Mesothelial cell of epicardium (in vitro differentiated cells): Measurements from ENCODE around the gene REEP1. TPM values are rescaled to one million over a fixed set of nuclear protein-coding genes. Genes with fewer than 3 reads are reported as not detected.

Experiments used
- DNase-seq, 2 experiments: peaks; one replicate each; pipeline ENCODE4 v3.0.0; 2021; ENCODE audit warnings: low spot score in 2 of 2; ENCODE audit not compliant: unreplicated experiment in 2 of 2
- H3K27ac Mint-ChIP-seq: 2 replicates; pipeline ENCODE4 v1.8.0; 2021; ENCODE audit warnings: mixed read lengths
- H3K27me3 Mint-ChIP-seq: 2 replicates; pipeline ENCODE4 v1.8.0; 2021; ENCODE audit warnings: low read depth, mixed read lengths
- H3K36me3 Mint-ChIP-seq: 2 replicates; pipeline ENCODE4 v1.8.0; 2021; ENCODE audit warnings: mixed read lengths
- H3K4me1 Mint-ChIP-seq: 2 replicates; pipeline ENCODE4 v1.8.0; 2021; ENCODE audit warnings: mixed read lengths
- H3K4me3 Mint-ChIP-seq: 2 replicates; pipeline ENCODE4 v1.8.0; 2021; ENCODE audit warnings: mild to moderate bottlenecking, moderate library complexity, mixed read lengths
- H3K9me3 Mint-ChIP-seq: 2 replicates; pipeline ENCODE4 v1.8.0; 2021; ENCODE audit warnings: mixed read lengths
- total RNA-seq: library from RNA; stranded (reverse); gene quantifications from 3 replicates; pipeline ENCODE4 v1.2.1, GENCODE V29; 2021
- TF ChIP-seq, protein P1 (sequence below): fragments of 200-600 bp; sonication (generic); IDR thresholded peaks from one replicate; pipeline ENCODE4 v1.5.0; 2021; ENCODE audit warnings: antibody characterized with exemption; ENCODE audit not compliant: unreplicated experiment

The REEP1 gene
- total RNA-seq, 1 donor from 2014 or later = 1.9 TPM

DNA sequence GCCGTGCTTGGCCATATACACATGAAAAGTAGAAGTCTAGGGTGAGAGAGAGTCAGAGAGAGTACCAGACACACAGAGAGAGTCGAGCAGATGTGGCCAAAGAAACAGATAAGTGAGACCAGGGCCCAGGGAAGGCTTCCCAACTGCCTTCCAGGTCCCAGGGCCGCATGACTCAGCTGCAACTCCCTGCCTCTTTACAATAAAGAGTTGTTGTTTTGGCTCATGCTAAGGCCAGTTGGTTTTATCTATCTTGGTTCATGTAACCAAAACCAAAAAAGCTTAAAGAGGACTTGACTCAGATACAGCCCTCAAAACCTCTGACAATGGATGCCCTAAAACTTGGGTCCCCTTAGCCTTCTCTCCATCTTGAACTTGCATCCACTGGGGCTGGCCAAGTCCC, 36.9 kb downstream of the REEP1 start:
- Mint-ChIP-seq H3K9me3 (no peaks in the 10 kb centered on the region), H3K27ac (no peak overlapping the region), H3K4me1 (peaks cover 26% of the 10 kb centered on the region), H3K4me3 (no peak overlapping the region), H3K36me3 (no peaks in the 10 kb centered on the region), H3K27me3 (peaks cover 50% of the 10 kb centered on the region)
- DNase-seq = no peak
- TF ChIP-seq, protein P1, sequence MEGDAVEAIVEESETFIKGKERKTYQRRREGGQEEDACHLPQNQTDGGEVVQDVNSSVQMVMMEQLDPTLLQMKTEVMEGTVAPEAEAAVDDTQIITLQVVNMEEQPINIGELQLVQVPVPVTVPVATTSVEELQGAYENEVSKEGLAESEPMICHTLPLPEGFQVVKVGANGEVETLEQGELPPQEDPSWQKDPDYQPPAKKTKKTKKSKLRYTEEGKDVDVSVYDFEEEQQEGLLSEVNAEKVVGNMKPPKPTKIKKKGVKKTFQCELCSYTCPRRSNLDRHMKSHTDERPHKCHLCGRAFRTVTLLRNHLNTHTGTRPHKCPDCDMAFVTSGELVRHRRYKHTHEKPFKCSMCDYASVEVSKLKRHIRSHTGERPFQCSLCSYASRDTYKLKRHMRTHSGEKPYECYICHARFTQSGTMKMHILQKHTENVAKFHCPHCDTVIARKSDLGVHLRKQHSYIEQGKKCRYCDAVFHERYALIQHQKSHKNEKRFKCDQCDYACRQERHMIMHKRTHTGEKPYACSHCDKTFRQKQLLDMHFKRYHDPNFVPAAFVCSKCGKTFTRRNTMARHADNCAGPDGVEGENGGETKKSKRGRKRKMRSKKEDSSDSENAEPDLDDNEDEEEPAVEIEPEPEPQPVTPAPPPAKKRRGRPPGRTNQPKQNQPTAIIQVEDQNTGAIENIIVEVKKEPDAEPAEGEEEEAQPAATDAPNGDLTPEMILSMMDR = no peak

GRCh38 chr2:86298411-86299390, 38.7 kb downstream of the REEP1 start:
- TF ChIP-seq, protein P1 = no peak
- DNase-seq = no peak
- no peak overlapping the region for H3K27ac Mint-ChIP-seq
- peaks cover 45% of the 10 kb centered on the region for H3K27me3 Mint-ChIP-seq
- H3K36me3 Mint-ChIP-seq = no peaks in the 10 kb centered on the region
- H3K9me3 Mint-ChIP-seq = no peaks in the 10 kb centered on the region
- no peak overlapping the region for H3K4me3 Mint-ChIP-seq
- peaks cover 17% of the 10 kb centered on the region for H3K4me1 Mint-ChIP-seq

GRCh38 chr2:86297382-86298147, 39.9 kb downstream of the REEP1 start:
- TF ChIP-seq, protein P1 = no peak
- Mint-ChIP-seq H3K27me3 (peaks cover 46% of the 10 kb centered on the region), H3K36me3 (no peaks in the 10 kb centered on the region), H3K4me1 (peaks cover 15% of the 10 kb centered on the region), H3K27ac (no peak overlapping the region), H3K9me3 (no peaks in the 10 kb centered on the region), H3K4me3 (no peak overlapping the region)
- DNase-seq = no peak

DNA sequence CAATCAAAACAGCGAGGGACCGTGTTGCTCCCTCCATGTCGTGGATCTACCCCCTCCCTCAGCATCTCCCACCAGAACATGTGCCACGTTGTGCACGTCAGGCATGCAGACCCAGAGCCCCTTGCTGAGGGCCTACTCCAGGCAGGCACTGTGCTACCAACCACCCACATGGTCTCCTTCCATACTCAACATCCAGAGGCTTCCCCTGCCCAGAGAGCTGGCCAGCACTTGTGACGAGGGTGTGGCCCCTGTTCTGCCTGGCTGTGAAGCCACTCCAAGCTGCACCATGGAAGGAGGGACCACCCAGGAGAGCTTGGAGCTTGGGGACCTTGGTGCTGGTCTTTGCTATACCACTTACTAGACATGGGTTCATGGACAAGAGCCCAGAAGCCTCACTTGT, 40.5 kb downstream of the REEP1 start:
- H3K27me3 Mint-ChIP-seq = peaks cover 46% of the 10 kb centered on the region
- H3K4me3 Mint-ChIP-seq = no peak overlapping the region
- TF ChIP-seq, protein P1 = no peak
- no peaks in the 10 kb centered on the region for H3K9me3 Mint-ChIP-seq
- no peaks in the 10 kb centered on the region for H3K36me3 Mint-ChIP-seq
- peaks cover 10% of the 10 kb centered on the region for H3K4me1 Mint-ChIP-seq
- H3K27ac Mint-ChIP-seq = no peak overlapping the region
- no peak for DNase-seq

DNA sequence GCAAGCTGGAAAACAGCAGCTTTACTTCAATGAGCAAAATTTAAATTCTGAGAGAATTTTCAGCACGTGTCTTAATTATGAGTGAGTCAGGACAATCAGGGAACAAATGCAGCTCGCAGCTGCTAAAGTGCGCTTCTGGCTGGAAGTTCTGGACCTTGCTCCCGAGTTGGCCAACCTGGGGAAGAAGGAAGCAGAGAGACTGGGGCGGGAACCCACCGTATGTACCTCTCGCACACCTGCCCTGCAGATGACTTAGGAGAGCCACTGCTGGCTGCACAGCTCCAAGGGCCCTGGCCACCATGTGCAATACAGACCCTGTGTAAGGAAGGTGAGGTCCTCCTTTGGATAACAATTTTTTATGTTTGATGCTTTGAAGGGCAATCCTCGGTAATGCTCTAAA, 42.4 kb downstream of the REEP1 start:
- TF ChIP-seq, protein P1 = no peak
- Mint-ChIP-seq H3K27me3 (peaks cover 53% of the 10 kb centered on the region), H3K27ac (no peak overlapping the region), H3K36me3 (no peaks in the 10 kb centered on the region), H3K4me3 (no peak overlapping the region), H3K4me1 (peaks cover 2% of the 10 kb centered on the region), H3K9me3 (no peaks in the 10 kb centered on the region)
- DNase-seq = no peak
